ENCODE data around the gene LIFR. TPM values are rescaled to one million over a fixed set of nuclear protein-coding genes. Genes with fewer than 3 reads are reported as not detected.
"Not testable (repeated sequence)": the region's sequence is repeated elsewhere in the genome, so short reads cannot be mapped to it uniquely, and the experiment has no call there.

LIFR gene
- total RNA-seq, 4 donors from 2014 or later, result 61.8 to 105 (median 78.0) TPM

DNA sequence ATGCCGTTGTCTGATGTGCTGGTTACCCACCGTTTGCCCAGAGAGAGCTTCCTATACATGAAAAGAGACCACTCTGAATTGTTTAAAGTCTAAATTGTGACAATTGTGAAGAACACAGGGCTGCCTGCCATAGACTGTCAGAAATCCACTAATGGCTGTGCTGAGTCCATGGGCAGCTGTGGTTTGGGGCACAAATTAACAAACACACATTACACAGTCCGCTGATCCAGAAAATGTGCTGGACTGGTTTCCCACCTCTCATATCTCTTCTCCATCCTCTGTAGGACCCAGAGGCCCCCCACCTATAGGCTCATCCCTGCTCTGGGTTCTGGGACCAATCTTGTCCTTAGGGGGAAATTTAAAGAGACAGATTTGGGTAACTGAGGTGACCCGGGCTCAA, 19.0 kb upstream of the LIFR start:
- 95 to 100% methylated on average over 2 to 4 of the region's 4 CpGs for WGBS, 2 donors (ENCODE audit: low coverage in 1 of 2)
- H3K4me3 ChIP-seq, result no peak overlapping the region
- H3K4me1 ChIP-seq, result peaks cover 0 to 8% (median 0%) of the 10 kb centered on the region in 3 donors
- H3K36me3 ChIP-seq, result no peaks in the 10 kb centered on the region
- no peak for ATAC-seq
- TF ChIP-seq POLR2A (IDR thresholded peaks at IDR 0.05), result no peak
- TF ChIP-seq POLR2AphosphoS5 (IDR thresholded peaks at IDR 0.05), result no peak
- no peak for TF ChIP-seq CTCF (IDR thresholded peaks at IDR 0.05)
- TF ChIP-seq EP300 (IDR thresholded peaks at IDR 0.05), result no peak
- no peaks in the 10 kb centered on the region for H3K9me3 ChIP-seq
- no peaks in the 10 kb centered on the region for H3K27me3 ChIP-seq
- H3K27ac ChIP-seq, result no peak overlapping the region

- no peak for ATAC-seq
- no peaks in the 10 kb centered on the region for H3K9me3 ChIP-seq
- no peaks in the 10 kb centered on the region for H3K27me3 ChIP-seq
- no peak for TF ChIP-seq CTCF (IDR thresholded peaks at IDR 0.05)
- TF ChIP-seq EP300 (IDR thresholded peaks at IDR 0.05), result no peak
- TF ChIP-seq POLR2AphosphoS5 (IDR thresholded peaks at IDR 0.05), result no peak
- TF ChIP-seq POLR2A (IDR thresholded peaks at IDR 0.05), result no peak
- peaks cover 0 to 10% (median 0%) of the 10 kb centered on the region in 3 donors for H3K4me1 ChIP-seq
- WGBS, 2 donors (ENCODE audit: low coverage in 1 of 2), result 87 to 98% methylated on average over 4 of the region's 4 CpGs
- no peak overlapping the region for H3K4me3 ChIP-seq
- no peak overlapping the region for H3K27ac ChIP-seq
- H3K36me3 ChIP-seq, result no peaks in the 10 kb centered on the region
These were observed 17.6 kb upstream of the LIFR start for GRCh38 chr5:38574009-38574408.

DNA sequence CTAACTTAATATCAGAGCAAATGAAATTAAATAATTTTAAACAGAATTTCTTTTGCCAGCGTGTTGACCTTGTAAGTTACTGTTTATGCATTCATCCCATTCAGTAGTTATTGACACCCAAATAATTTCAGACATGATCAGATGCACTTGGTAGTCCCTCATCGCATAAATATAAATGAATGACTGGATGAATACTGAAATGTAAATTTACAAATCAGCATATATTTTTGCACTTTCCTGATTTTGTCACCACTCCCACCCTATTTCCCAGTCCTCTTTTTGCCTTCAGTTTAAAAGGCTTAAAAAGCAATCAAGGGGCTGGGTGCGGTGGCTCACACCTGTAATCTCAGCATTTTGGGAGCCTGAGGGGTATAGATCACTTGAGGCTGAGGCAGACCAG, 17.1 kb upstream of the LIFR start:
- Histone ChIP-seq H3K27ac (no peak overlapping the region), H3K4me1 (peaks cover 0 to 10% (median 0%) of the 10 kb centered on the region in 3 donors), H3K9me3 (no peaks in the 10 kb centered on the region), H3K4me3 (no peak overlapping the region), H3K27me3 (no peaks in the 10 kb centered on the region), H3K36me3 (no peaks in the 10 kb centered on the region)
- TF ChIP-seq EP300 (IDR thresholded peaks at IDR 0.05) (no peak), POLR2AphosphoS5 (IDR thresholded peaks at IDR 0.05) (no peak), POLR2A (IDR thresholded peaks at IDR 0.05) (no peak), CTCF (IDR thresholded peaks at IDR 0.05) (no peak)
- ATAC-seq, result no peak
- 92 to 95% methylated on average over 2 to 3 of the region's 3 CpGs for WGBS, 2 donors (ENCODE audit: low coverage in 1 of 2)

DNA sequence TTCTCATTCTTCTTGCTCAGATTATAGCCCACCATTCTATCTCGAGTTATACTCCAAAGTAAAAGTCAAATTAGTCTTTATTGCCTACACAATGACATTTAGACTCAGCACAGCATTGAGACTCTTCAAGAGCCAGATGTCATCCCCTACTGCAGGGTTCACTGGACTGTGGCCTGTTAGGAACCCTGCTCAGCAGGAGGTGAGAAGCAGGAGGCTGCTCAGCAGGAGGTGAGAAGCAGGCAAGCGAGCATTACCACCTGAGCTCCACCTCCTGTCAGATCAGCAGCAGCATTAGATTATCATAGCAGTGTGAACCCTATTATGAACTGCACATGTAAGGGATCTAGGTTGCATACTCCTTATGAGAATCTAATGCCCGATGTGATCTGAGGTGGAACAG, 12.7 kb upstream of the LIFR start:
- Histone ChIP-seq H3K27ac (no peak overlapping the region), H3K36me3 (no peaks in the 10 kb centered on the region), H3K4me1 (peaks cover 0 to 10% (median 0%) of the 10 kb centered on the region in 3 donors), H3K9me3 (no peaks in the 10 kb centered on the region), H3K4me3 (no peak overlapping the region), H3K27me3 (no peaks in the 10 kb centered on the region)
- ATAC-seq, result no peak
- no peak for TF ChIP-seq EP300 (IDR thresholded peaks at IDR 0.05)
- no peak for TF ChIP-seq POLR2AphosphoS5 (IDR thresholded peaks at IDR 0.05)
- no peak for TF ChIP-seq CTCF (IDR thresholded peaks at IDR 0.05)
- no peak for TF ChIP-seq POLR2A (IDR thresholded peaks at IDR 0.05)
- 60 to 88% methylated on average over 2 of the region's 3 CpGs for WGBS, 2 donors (ENCODE audit: low coverage in 1 of 2)

DNA sequence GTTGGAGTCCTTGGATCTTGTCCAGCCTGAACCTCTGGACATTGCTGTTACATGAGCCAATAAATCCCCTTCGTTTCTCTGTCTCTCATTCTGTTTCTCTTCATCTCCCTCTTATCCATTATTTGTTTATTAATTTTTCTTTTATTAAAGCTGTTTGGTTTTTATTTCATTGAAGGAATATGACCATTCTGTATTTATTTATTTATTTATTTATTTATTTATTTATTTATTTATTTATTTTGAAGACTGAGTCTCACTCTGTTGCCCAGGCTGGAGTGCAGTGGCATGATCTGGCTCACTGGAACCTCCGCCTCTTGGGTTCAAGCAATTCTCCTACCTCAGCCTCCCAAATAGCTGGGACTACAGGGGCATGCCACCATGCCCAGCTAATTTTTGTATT, 10.9 kb upstream of the LIFR start:
- not testable (repeated sequence) for H3K27me3 ChIP-seq, H3K9me3 ChIP-seq
- 90% methylated on average over 1 to 2 of the region's 2 CpGs for WGBS, 2 donors (ENCODE audit: low coverage in 1 of 2)

More for the DNA sequence above, 10.9 kb upstream of the LIFR start:
- not testable (repeated sequence) for H3K4me3 ChIP-seq, H3K27ac ChIP-seq, ATAC-seq, H3K4me1 ChIP-seq, H3K36me3 ChIP-seq
